OCI-LY7 (cell line): ENCODE data around the gene PARD3B. TPM values are rescaled to one million over a fixed set of nuclear protein-coding genes. Genes with fewer than 3 reads are reported as not detected.

ENCODE experiments used
- BruUV-seq: library from RNA; stranded (reverse); fragments of 400-500 nt; replicated peaks from 2 replicates; lab custom pipeline; 2021; lab: Mats Ljungman, UMichigan
- CTCF ChIA-PET: fragments of 300-600 bp; sonication (Branson Sonifier 250); formaldehyde crosslinking; loops from one replicate; lab custom pipeline; 2022; ENCODE audit warnings: antibody characterized with exemption; ENCODE audit not compliant: unreplicated experiment; lab: Charles Lee
- POLR2A ChIA-PET: fragments of 300-600 bp; sonication (Branson Sonifier 250); formaldehyde crosslinking; loops from one replicate; lab custom pipeline; 2022; ENCODE audit warnings: antibody characterized with exemption; lab: Charles Lee
- DNase-seq: peaks from one replicate; pipeline ENCODE4 v3.0.0-alpha.2; 2015; ENCODE audit warnings: low spot score
- H2AFZ ChIP-seq: fragments of 200-600 bp; sonication (generic), shearing (Covaris generic); 2 replicates; pipeline ENCODE4 v1.6.1; 2014; ENCODE audit warnings: mild to moderate bottlenecking, antibody characterized with exemption, low read length, moderate library complexity
- H3K27ac ChIP-seq: fragments of 200-600 bp; sonication (generic); 2 replicates; pipeline ENCODE4 v1.5.1; 2014; ENCODE audit warnings: mixed run types, low read depth, mild to moderate bottlenecking, moderate library complexity, low read length, inconsistent platforms; ENCODE audit not compliant: poor library complexity, severe bottlenecking
- H3K36me3 ChIP-seq: fragments of 200-600 bp; sonication (generic); 2 replicates; pipeline ENCODE4 v1.6.1; 2014; ENCODE audit warnings: mild to moderate bottlenecking, antibody characterized with exemption, low read length, moderate library complexity, mixed read lengths; ENCODE audit not compliant: insufficient read depth
- H3K4me1 ChIP-seq: fragments of 200-600 bp; sonication (generic); 2 replicates; pipeline ENCODE4 v1.5.1; 2014; ENCODE audit warnings: mild to moderate bottlenecking, low read length; ENCODE audit not compliant: insufficient read depth, poor library complexity, severe bottlenecking
- H3K4me2 ChIP-seq: fragments of 200-600 bp; sonication (generic); 2 replicates; pipeline ENCODE4 v1.6.1; 2014; ENCODE audit warnings: mild to moderate bottlenecking, low read length
- H3K4me3 ChIP-seq: fragments of 200-600 bp; sonication (generic); 2 replicates; pipeline ENCODE4 v1.5.1; 2014; ENCODE audit warnings: mild to moderate bottlenecking, low read depth, low read length; ENCODE audit not compliant: poor library complexity, severe bottlenecking
- H3K79me2 ChIP-seq: fragments of 200-600 bp; sonication (generic); 2 replicates; pipeline ENCODE4 v1.6.1; 2016; ENCODE audit warnings: low read depth, mild to moderate bottlenecking, low read length, moderate library complexity, mixed read lengths; ENCODE audit not compliant: insufficient read depth
- H3K9me2 ChIP-seq: fragments of 200-600 bp; sonication (generic); 2 replicates; pipeline ENCODE4 v1.6.1; 2016; ENCODE audit warnings: mild to moderate bottlenecking, low read length, mixed read lengths; ENCODE audit not compliant: insufficient read depth
- H3K9me3 ChIP-seq: fragments of 200-600 bp; sonication (generic); 2 replicates; pipeline ENCODE4 v1.6.1; 2014; ENCODE audit warnings: mild to moderate bottlenecking, mixed run types, low read length, mixed read lengths
- H4K20me1 ChIP-seq: fragments of 200-600 bp; sonication (generic); 2 replicates; pipeline ENCODE4 v1.6.1; 2014; ENCODE audit warnings: mild to moderate bottlenecking, antibody characterized with exemption, low read length, moderate library complexity, mixed read lengths; ENCODE audit not compliant: insufficient read depth
- EZH2phosphoT487 ChIP-seq: fragments of 200-600 bp; sonication (generic); IDR thresholded peaks from 2 replicates; pipeline ENCODE4 v1.6.1; 2018; ENCODE audit warnings: low read depth, borderline replicate concordance, mild to moderate bottlenecking, mixed run types, antibody characterized with exemption, low read length, moderate library complexity, mixed read lengths
- intact Hi-C: fragments of 100-400 bp; cut with micrococcal nuclease; formaldehyde crosslinking; loops from one replicate; pipeline ENCODE4 v1.10.0; 2022; ENCODE audit not compliant: unreplicated experiment
- total RNA-seq, 2 experiments: library from RNA; depleted of rRNA in 1 of 2; stranded (reverse); fragments of >200 nt in 1 of 2; shearing (Covaris generic) in 1 of 2; gene quantifications; 2 replicates each; pipeline ENCODE4 v1.2.3, GENCODE V29; 2014 to 2022
- TF ChIP-seq, protein P1 (sequence below): fragments of 200-600 bp; sonication (generic); conservative IDR thresholded peaks from 2 replicates; pipeline ENCODE4 v1.5.1; 2014; ENCODE audit warnings: mild to moderate bottlenecking, antibody characterized with exemption, low read length, moderate library complexity, mixed read lengths

The PARD3B gene
- total RNA-seq, 2 experiments from 2014 or later = not detected

- no peaks in the 10 kb centered on the region for H3K79me2 ChIP-seq
- no peak overlapping the region for H3K27ac ChIP-seq
- no peak overlapping the region for H2AFZ ChIP-seq
- POLR2A ChIA-PET = no interaction called here
- no peak for DNase-seq
- TF ChIP-seq EZH2phosphoT487 = no peak
- TF ChIP-seq, protein P1, sequence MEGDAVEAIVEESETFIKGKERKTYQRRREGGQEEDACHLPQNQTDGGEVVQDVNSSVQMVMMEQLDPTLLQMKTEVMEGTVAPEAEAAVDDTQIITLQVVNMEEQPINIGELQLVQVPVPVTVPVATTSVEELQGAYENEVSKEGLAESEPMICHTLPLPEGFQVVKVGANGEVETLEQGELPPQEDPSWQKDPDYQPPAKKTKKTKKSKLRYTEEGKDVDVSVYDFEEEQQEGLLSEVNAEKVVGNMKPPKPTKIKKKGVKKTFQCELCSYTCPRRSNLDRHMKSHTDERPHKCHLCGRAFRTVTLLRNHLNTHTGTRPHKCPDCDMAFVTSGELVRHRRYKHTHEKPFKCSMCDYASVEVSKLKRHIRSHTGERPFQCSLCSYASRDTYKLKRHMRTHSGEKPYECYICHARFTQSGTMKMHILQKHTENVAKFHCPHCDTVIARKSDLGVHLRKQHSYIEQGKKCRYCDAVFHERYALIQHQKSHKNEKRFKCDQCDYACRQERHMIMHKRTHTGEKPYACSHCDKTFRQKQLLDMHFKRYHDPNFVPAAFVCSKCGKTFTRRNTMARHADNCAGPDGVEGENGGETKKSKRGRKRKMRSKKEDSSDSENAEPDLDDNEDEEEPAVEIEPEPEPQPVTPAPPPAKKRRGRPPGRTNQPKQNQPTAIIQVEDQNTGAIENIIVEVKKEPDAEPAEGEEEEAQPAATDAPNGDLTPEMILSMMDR = no peak
- intact Hi-C loops = no loop called here
- no peaks in the 10 kb centered on the region for H4K20me1 ChIP-seq
- no peaks in the 10 kb centered on the region for H3K9me3 ChIP-seq
- no peak overlapping the region for H3K4me3 ChIP-seq
- no TSS peak for BruUV-seq
- no peaks in the 10 kb centered on the region for H3K4me1 ChIP-seq
- CTCF ChIA-PET = no interaction called here
- no peak overlapping the region for H3K4me2 ChIP-seq
- no peaks in the 10 kb centered on the region for H3K9me2 ChIP-seq
- H3K36me3 ChIP-seq = no peaks in the 10 kb centered on the region
Observed at GRCh38 chr2:204869132-204869823, 324.0 kb downstream of the PARD3B start.

DNA sequence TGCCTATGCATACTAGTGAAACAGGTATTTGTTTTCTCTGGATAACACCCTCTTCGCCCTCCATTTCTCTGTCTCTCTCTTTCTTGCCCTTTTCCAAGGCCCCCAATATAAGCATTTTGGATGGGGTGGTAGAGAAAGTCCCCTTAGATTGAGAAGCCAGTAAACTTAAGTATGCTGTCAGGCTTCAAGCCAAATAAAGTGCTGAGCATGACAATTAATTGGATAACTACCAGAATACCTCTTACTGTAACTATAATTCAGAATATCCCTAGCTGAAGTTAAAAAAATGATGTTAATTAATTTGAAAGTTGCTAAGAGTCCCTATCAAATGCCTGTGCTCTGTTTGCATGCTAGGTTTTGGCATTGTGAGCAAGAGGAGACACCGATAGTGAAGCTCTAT lies 324.8 kb downstream of the PARD3B start:
- Histone ChIP-seq H3K27ac (no peak overlapping the region), H3K4me2 (no peak overlapping the region), H3K36me3 (no peaks in the 10 kb centered on the region), H3K4me1 (no peaks in the 10 kb centered on the region), H3K9me3 (no peaks in the 10 kb centered on the region), H3K4me3 (no peak overlapping the region), H2AFZ (no peak overlapping the region), H3K79me2 (no peaks in the 10 kb centered on the region), H3K9me2 (no peaks in the 10 kb centered on the region), H4K20me1 (no peaks in the 10 kb centered on the region)
- no TSS peak for BruUV-seq
- no peak for DNase-seq
- ChIA-PET POLR2A (no interaction called here), CTCF (no interaction called here)
- intact Hi-C loops = no loop called here
- TF ChIP-seq EZH2phosphoT487 = no peak
- TF ChIP-seq, protein P1 = no peak

GRCh38 chr2:204871231-204871953 lies 326.1 kb downstream of the PARD3B start:
- Histone ChIP-seq H3K9me2 (no peaks in the 10 kb centered on the region), H3K9me3 (no peaks in the 10 kb centered on the region), H3K4me1 (no peaks in the 10 kb centered on the region), H3K36me3 (no peaks in the 10 kb centered on the region), H3K4me2 (no peak overlapping the region), H4K20me1 (no peaks in the 10 kb centered on the region), H3K4me3 (no peak overlapping the region), H3K27ac (no peak overlapping the region), H2AFZ (no peak overlapping the region), H3K79me2 (no peaks in the 10 kb centered on the region)
- BruUV-seq = no TSS peak
- ChIA-PET POLR2A (interaction anchor here (1.2 kb wide), 1 partner anchor 284 kb away, joined by 4 read pairs; no protein-coding TSS in a partner anchor), CTCF (no interaction called here)
- TF ChIP-seq, protein P1 = peak; percentile 50; the same call in 1 of the 2 replicates
- TF ChIP-seq EZH2phosphoT487 = no peak
- DNase-seq = no peak
- intact Hi-C loops = no loop called here
